ENCODE data around the gene GTF3C4. TPM values are rescaled to one million over a fixed set of nuclear protein-coding genes. Genes with fewer than 3 reads are reported as not detected.

Gene GTF3C4
- total RNA-seq, 1 donor from 2014 or later: 21.2 TPM

DNA sequence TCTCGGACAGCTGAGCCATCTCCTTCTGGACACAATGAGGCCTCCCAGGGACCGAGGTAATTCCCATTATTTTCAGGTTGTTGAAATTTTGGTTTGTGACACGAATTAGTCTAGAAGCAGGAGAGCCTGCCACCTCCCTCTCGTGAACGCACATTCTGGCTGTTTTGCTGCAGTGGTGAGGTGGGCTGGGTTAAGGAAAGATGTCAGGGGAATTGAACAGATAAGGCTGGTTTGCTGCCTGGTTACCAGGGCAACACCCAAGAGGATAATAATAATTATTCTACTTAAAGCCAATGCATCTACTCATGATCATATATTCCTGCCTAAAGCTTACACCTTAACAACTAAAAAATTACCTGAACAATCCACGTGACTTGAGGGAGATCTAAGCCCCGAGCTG lies 38.6 kb upstream of the GTF3C4 start:
- DNase-seq (ENCODE audit: extremely low spot score, unreplicated experiment): no peak
- no peaks in the 10 kb centered on the region for H3K9me3 Mint-ChIP-seq (ENCODE audit: unreplicated experiment)
- TF ChIP-seq, protein P1, sequence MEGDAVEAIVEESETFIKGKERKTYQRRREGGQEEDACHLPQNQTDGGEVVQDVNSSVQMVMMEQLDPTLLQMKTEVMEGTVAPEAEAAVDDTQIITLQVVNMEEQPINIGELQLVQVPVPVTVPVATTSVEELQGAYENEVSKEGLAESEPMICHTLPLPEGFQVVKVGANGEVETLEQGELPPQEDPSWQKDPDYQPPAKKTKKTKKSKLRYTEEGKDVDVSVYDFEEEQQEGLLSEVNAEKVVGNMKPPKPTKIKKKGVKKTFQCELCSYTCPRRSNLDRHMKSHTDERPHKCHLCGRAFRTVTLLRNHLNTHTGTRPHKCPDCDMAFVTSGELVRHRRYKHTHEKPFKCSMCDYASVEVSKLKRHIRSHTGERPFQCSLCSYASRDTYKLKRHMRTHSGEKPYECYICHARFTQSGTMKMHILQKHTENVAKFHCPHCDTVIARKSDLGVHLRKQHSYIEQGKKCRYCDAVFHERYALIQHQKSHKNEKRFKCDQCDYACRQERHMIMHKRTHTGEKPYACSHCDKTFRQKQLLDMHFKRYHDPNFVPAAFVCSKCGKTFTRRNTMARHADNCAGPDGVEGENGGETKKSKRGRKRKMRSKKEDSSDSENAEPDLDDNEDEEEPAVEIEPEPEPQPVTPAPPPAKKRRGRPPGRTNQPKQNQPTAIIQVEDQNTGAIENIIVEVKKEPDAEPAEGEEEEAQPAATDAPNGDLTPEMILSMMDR (IDR thresholded peaks at IDR 0.05): no peak
- H3K4me1 Mint-ChIP-seq (ENCODE audit: unreplicated experiment): peaks cover 10% of the 10 kb centered on the region
- peaks cover 38% of the 10 kb centered on the region for H3K36me3 Mint-ChIP-seq (ENCODE audit: unreplicated experiment)
- H3K4me3 Mint-ChIP-seq (ENCODE audit: unreplicated experiment): no peak overlapping the region
- H3K27me3 Mint-ChIP-seq (ENCODE audit: unreplicated experiment): no peaks in the 10 kb centered on the region
- peak overlapping the region; percentile 31 for H3K27ac Mint-ChIP-seq (ENCODE audit: unreplicated experiment)

DNA sequence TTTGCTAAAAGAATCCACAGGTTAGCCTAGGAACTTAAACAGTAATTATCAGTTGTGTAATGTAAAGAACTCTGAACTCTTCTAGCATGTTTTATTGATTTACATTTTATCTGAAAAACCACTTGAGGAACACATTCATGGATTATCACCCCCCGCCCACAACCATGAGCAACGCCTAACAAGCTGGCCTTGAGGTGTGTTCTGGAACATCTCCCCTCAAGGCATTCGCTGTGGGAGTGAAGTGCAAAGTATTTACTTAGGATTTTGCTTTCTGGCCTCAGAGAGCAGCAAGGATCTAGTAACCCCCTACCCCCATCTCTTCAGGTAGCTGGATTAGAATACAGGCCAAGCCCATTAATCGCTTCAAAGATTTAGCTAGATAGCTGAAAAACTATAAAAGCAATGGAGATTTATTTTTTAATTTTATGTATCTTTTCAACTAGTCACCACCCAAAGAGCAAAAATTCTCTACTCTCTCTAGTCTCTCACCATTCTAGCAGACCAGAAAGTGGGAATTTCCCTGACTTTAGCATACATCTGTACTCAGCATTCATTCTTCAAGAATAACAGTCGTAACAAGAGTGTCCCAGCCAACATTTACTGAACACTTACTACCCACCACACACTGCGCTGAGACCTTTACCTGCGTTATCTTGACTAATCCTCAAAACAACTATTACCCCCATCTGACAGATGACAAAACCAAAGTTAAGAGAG lies 37.7 kb upstream of the GTF3C4 start:
- no peak overlapping the region for H3K27ac Mint-ChIP-seq (ENCODE audit: unreplicated experiment)
- DNase-seq (ENCODE audit: extremely low spot score, unreplicated experiment): no peak
- peaks cover 44% of the 10 kb centered on the region for H3K36me3 Mint-ChIP-seq (ENCODE audit: unreplicated experiment)
- no peaks in the 10 kb centered on the region for H3K9me3 Mint-ChIP-seq (ENCODE audit: unreplicated experiment)
- TF ChIP-seq, protein P1 (IDR thresholded peaks at IDR 0.05): no peak
- H3K4me3 Mint-ChIP-seq (ENCODE audit: unreplicated experiment): no peak overlapping the region
- no peaks in the 10 kb centered on the region for H3K27me3 Mint-ChIP-seq (ENCODE audit: unreplicated experiment)
- peaks cover 10% of the 10 kb centered on the region for H3K4me1 Mint-ChIP-seq (ENCODE audit: unreplicated experiment)

DNA sequence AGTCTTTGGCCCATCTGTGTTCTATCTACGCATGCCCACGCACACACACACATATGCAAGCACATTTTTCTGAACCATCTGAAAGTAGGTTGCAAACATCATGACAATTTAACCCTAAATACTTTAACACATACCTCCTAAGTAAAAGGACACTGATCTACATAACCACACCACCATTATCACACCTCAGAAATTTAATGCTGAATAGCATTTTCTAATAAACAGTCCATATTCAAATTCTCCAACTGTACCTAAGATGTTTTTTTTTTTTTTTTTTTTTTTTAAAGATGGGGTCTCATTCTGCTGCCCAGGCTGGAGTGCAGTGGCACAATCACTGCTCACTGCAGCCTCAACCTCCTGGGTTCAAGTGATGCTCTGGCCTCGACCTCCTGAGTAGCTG lies 35.9 kb upstream of the GTF3C4 start:
- no peaks in the 10 kb centered on the region for H3K9me3 Mint-ChIP-seq (ENCODE audit: unreplicated experiment)
- H3K27me3 Mint-ChIP-seq (ENCODE audit: unreplicated experiment): no peaks in the 10 kb centered on the region
- peaks cover 45% of the 10 kb centered on the region for H3K36me3 Mint-ChIP-seq (ENCODE audit: unreplicated experiment)
- TF ChIP-seq, protein P1 (IDR thresholded peaks at IDR 0.05): no peak
- H3K27ac Mint-ChIP-seq (ENCODE audit: unreplicated experiment): no peak overlapping the region
- H3K4me1 Mint-ChIP-seq (ENCODE audit: unreplicated experiment): peaks cover 10% of the 10 kb centered on the region
- no peak overlapping the region for H3K4me3 Mint-ChIP-seq (ENCODE audit: unreplicated experiment)
- no peak for DNase-seq (ENCODE audit: extremely low spot score, unreplicated experiment)

DNA sequence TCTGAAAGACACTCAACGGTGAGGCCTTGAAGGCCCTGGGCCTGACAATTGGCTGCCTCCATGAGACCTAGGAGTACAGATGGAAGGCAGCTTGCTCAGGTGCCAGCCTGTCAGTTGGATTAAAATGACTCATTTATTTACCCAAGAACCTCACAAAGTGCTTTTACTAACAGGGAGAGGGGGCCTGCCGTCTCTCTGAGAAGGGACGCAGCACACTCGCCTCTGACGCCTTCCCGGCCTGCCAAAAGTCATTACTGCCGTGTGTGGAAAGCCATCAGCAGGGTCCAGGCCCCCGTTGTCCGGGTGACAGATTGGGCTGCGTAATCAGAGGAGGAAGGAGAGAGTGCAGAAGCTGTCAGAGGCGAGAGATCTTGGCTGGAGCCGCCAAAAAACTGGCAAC lies 32.9 kb upstream of the GTF3C4 start:
- TF ChIP-seq, protein P1 (IDR thresholded peaks at IDR 0.05): no peak
- H3K27ac Mint-ChIP-seq (ENCODE audit: unreplicated experiment): no peak overlapping the region
- peaks cover 2% of the 10 kb centered on the region for H3K4me1 Mint-ChIP-seq (ENCODE audit: unreplicated experiment)
- no peak for DNase-seq (ENCODE audit: extremely low spot score, unreplicated experiment)
- no peak overlapping the region for H3K4me3 Mint-ChIP-seq (ENCODE audit: unreplicated experiment)
- H3K9me3 Mint-ChIP-seq (ENCODE audit: unreplicated experiment): no peaks in the 10 kb centered on the region
- no peaks in the 10 kb centered on the region for H3K27me3 Mint-ChIP-seq (ENCODE audit: unreplicated experiment)
- H3K36me3 Mint-ChIP-seq (ENCODE audit: unreplicated experiment): peaks cover 43% of the 10 kb centered on the region

DNA sequence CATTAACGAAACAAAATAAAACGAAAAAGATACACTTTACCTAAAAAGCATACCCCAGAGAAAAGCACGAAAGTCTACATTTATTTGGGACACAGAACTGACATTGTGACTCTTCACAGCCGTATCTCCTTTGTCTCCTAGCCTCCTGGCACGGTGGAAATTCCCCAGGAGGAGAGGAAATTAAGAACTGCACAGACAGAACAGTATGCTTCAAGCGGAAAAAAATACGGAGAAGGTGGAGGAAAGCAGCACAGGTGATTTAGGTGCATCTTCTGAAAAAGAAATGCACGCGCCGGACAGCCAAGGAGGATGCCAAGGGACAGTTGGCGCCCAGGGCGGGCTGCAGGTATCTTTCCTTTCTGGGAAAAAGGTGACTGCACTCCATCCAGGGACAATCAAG lies 32.5 kb upstream of the GTF3C4 start:
- no peaks in the 10 kb centered on the region for H3K27me3 Mint-ChIP-seq (ENCODE audit: unreplicated experiment)
- peaks cover 2% of the 10 kb centered on the region for H3K4me1 Mint-ChIP-seq (ENCODE audit: unreplicated experiment)
- H3K9me3 Mint-ChIP-seq (ENCODE audit: unreplicated experiment): no peaks in the 10 kb centered on the region
- TF ChIP-seq, protein P1 (IDR thresholded peaks at IDR 0.05): no peak
- no peak overlapping the region for H3K4me3 Mint-ChIP-seq (ENCODE audit: unreplicated experiment)
- no peak for DNase-seq (ENCODE audit: extremely low spot score, unreplicated experiment)
- no peak overlapping the region for H3K27ac Mint-ChIP-seq (ENCODE audit: unreplicated experiment)
- H3K36me3 Mint-ChIP-seq (ENCODE audit: unreplicated experiment): peaks cover 45% of the 10 kb centered on the region
